ENCODE results near the gene DNAJC28. TPM values are rescaled to one million over a fixed set of nuclear protein-coding genes. Genes with fewer than 3 reads are reported as not detected.
"Not testable (repeated sequence)": the region's sequence is repeated elsewhere in the genome, so short reads cannot be mapped to it uniquely, and the experiment has no call there.

The DNAJC28 gene
- total RNA-seq, 3 donors from 2014 or later, result 1.9 to 3.0 (median 2.9) TPM

DNA sequence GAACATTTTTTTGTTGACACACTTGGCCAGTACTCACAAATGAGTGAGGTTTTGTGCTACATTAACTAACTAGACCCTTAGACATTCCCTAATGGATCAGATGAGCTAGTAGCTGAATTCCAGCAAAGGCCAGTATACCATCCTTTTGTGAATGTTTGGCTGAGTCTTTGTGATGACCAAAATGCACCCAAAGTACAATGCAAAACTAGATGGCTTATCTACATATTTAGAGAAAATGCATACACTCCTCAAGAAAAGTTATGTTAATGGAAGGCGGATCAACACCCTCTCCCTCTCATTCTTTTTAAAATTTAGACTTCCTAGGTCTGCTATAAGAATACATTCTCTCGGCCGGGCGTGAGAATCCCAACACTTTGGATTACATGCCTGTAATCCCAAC lies 20.1 kb upstream of the DNAJC28 start:
- H3K9me3 ChIP-seq, result no peaks in the 10 kb centered on the region
- H3K36me3 ChIP-seq (ENCODE audit: low read depth), result no peaks in the 10 kb centered on the region
- intact Hi-C loops (cut with DNase I, micrococcal nuclease), result no loop called here
- H3K4me1 ChIP-seq (ENCODE audit: low read depth), result no peaks in the 10 kb centered on the region
- DNase-seq (no peak), ATAC-seq (no peak)
- H3K4me3 ChIP-seq, result no peak overlapping the region
- TF ChIP-seq, protein P1, sequence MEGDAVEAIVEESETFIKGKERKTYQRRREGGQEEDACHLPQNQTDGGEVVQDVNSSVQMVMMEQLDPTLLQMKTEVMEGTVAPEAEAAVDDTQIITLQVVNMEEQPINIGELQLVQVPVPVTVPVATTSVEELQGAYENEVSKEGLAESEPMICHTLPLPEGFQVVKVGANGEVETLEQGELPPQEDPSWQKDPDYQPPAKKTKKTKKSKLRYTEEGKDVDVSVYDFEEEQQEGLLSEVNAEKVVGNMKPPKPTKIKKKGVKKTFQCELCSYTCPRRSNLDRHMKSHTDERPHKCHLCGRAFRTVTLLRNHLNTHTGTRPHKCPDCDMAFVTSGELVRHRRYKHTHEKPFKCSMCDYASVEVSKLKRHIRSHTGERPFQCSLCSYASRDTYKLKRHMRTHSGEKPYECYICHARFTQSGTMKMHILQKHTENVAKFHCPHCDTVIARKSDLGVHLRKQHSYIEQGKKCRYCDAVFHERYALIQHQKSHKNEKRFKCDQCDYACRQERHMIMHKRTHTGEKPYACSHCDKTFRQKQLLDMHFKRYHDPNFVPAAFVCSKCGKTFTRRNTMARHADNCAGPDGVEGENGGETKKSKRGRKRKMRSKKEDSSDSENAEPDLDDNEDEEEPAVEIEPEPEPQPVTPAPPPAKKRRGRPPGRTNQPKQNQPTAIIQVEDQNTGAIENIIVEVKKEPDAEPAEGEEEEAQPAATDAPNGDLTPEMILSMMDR (IDR thresholded peaks at IDR 0.05), result no peak

DNA sequence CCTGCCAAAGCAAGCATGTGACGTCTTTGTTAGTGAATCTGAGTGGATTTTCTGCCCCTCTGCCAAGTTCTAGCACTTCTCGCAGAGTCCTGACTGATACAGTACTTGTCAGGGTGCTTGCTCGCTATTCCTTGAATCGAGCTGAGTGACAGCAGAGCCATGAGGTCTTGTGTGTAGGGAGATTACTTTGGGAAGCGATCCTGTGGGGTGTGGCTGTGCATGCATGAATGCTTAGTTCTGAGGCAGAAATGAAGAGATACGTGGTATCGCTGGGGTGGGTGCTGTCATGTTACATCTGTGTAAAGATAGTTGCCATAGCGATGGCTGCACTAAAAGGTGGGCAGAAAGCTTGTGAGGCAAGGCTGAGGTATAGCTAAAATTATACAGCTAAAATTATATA lies 19.3 kb upstream of the DNAJC28 start:
- intact Hi-C loops (cut with DNase I, micrococcal nuclease), result no loop called here
- Histone ChIP-seq H3K36me3 (ENCODE audit: low read depth) (no peaks in the 10 kb centered on the region), H3K4me1 (ENCODE audit: low read depth) (no peaks in the 10 kb centered on the region), H3K4me3 (no peak overlapping the region), H3K9me3 (no peaks in the 10 kb centered on the region)
- ATAC-seq, result no peak
- TF ChIP-seq, protein P1 (IDR thresholded peaks at IDR 0.05), result no peak
- no peak for DNase-seq

DNA sequence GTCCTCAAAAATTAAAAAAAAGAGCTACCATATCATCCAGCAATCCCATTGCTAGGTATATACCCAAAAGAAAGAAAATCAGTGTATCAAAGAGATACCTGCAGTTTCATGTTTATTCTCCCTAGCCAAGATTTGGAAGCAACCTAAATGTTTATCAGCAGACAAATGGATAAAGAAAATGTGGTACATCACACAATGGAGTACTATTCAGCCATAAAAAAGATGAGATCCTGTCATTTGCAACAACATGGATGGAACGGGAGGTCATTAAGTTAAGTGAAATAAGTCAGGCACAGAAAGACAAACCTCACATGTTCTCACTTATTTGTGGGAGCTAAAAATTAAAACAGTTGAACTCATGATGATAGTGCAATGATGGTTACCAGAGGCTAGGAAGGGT lies 15.5 kb upstream of the DNAJC28 start:
- ATAC-seq; H3K36me3 ChIP-seq (ENCODE audit: low read depth); H3K9me3 ChIP-seq; intact Hi-C loops (cut with DNase I, micrococcal nuclease); H3K4me1 ChIP-seq (ENCODE audit: low read depth); H3K4me3 ChIP-seq; DNase-seq: not testable (repeated sequence)

DNA sequence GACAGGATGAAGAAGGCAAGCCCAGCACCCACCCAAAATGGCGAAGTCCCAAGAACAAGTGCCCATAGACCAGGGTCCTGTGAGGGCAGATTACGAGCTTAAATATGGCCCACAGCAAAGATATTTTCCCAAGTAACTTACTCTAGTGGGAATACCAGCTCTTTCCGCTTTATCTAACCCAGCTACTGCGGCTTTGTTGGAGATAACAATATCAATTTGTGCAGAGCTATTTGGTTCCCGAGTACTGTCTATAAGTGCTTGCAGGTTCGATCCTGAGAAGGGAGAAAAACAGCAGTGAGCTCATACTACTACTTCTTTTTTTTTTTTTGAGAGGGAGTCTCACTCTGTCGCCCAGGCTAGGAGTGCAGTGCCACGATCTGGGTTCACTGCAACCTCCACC lies 14.3 kb upstream of the DNAJC28 start:
- DNase-seq, result no peak
- TF ChIP-seq, protein P1 (IDR thresholded peaks at IDR 0.05), result no peak
- no peaks in the 10 kb centered on the region for H3K9me3 ChIP-seq
- ATAC-seq, result no peak
- H3K4me3 ChIP-seq, result no peak overlapping the region
- no peaks in the 10 kb centered on the region for H3K36me3 ChIP-seq (ENCODE audit: low read depth)
- H3K4me1 ChIP-seq (ENCODE audit: low read depth), result no peaks in the 10 kb centered on the region
- intact Hi-C loops (cut with DNase I, micrococcal nuclease), result no loop called here

DNA sequence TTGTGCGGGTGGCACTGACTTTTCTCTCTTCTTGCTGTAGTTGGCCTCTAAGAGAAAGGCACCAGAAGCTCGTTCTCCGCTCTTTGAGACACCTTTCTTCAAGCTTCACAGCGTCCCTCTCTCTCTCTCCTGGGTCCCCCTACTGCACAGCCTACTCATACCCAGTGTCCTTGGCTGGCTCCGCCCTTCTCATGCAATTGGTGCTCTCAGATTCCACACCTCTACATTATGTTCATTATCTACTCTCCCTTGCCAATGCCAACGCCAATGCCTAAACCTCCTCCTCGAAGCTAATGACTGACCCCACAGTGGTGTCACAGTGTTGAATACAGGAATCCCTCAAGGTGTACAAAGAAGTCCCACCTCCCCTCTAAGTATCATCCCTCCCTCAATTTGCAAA lies 4.8 kb upstream of the DNAJC28 start:
- ATAC-seq (no peak), DNase-seq (no peak)
- Histone ChIP-seq H3K36me3 (ENCODE audit: low read depth) (no peaks in the 10 kb centered on the region), H3K9me3 (no peaks in the 10 kb centered on the region), H3K4me1 (ENCODE audit: low read depth) (no peaks in the 10 kb centered on the region), H3K4me3 (no peak overlapping the region)
- intact Hi-C loops (cut with DNase I, micrococcal nuclease), result no loop called here
- TF ChIP-seq, protein P1 (IDR thresholded peaks at IDR 0.05), result no peak

DNA sequence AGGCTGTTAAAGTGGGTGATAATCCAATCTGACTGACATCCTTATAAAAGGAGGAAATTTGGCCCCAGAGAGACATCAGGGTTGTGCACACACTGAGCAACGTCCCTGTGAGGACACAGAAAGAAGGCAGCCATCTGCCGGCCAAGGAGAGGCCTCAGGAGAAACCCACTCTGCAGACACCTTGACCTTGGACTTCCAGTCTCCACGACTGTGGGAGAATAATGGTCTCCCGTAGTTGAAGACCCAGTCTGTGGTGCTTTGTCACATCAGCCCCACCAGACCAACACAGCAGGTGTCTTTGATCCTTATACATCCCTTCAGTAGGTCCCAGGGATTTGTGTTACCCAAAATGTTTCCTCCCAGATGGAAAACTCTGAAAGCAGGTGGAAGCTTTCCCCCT lies 4.2 kb upstream of the DNAJC28 start:
- H3K4me1 ChIP-seq (ENCODE audit: low read depth), result no peaks in the 10 kb centered on the region
- intact Hi-C loops (cut with DNase I, micrococcal nuclease), result no loop called here
- H3K36me3 ChIP-seq (ENCODE audit: low read depth), result no peaks in the 10 kb centered on the region
- no peaks in the 10 kb centered on the region for H3K9me3 ChIP-seq
- TF ChIP-seq, protein P1 (IDR thresholded peaks at IDR 0.05), result no peak
- H3K4me3 ChIP-seq, result no peak overlapping the region
- ATAC-seq (no peak), DNase-seq (no peak)

All from mucosa of descending colon (tissue), 3 donors.